Measurements from ENCODE around the gene COL27A1.

The COL27A1 gene

GRCh38 chr9:114252394-114252793, 97.1 kb downstream of the COL27A1 start:
- DNase-seq (ENCODE audit: low read depth, low spot score), result no peak
- ChIA-PET CTCF (interaction anchor here (1.0 to 1.8 kb wide), 4 partner anchors 12 to 170 kb away, joined by 3 to 5 read pairs (median 4); no protein-coding TSS in a partner anchor), POLR2A (no interaction called here)
- TF ChIP-seq, protein P1, sequence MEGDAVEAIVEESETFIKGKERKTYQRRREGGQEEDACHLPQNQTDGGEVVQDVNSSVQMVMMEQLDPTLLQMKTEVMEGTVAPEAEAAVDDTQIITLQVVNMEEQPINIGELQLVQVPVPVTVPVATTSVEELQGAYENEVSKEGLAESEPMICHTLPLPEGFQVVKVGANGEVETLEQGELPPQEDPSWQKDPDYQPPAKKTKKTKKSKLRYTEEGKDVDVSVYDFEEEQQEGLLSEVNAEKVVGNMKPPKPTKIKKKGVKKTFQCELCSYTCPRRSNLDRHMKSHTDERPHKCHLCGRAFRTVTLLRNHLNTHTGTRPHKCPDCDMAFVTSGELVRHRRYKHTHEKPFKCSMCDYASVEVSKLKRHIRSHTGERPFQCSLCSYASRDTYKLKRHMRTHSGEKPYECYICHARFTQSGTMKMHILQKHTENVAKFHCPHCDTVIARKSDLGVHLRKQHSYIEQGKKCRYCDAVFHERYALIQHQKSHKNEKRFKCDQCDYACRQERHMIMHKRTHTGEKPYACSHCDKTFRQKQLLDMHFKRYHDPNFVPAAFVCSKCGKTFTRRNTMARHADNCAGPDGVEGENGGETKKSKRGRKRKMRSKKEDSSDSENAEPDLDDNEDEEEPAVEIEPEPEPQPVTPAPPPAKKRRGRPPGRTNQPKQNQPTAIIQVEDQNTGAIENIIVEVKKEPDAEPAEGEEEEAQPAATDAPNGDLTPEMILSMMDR (IDR thresholded peaks at IDR 0.05; ENCODE audit: insufficient read depth, low read length, missing control alignments), result no peak
- H3K4me3 ChIP-seq (ENCODE audit: low read depth, low read length), result no peak overlapping the region

- TF ChIP-seq, protein P1 (IDR thresholded peaks at IDR 0.05; ENCODE audit: insufficient read depth, low read length, missing control alignments), result no peak
- ChIA-PET POLR2A (no interaction called here), CTCF (interaction anchor here (0.6 to 6.5 kb wide), 4 partner anchors 11 to 148 kb away, joined by 3 to 37 read pairs (median 14); partner anchors contain the start of gene COL27A1)
- H3K4me3 ChIP-seq (ENCODE audit: low read depth, low read length), result no peak overlapping the region
- DNase-seq (ENCODE audit: low read depth, low spot score), result no peak
Observed at GRCh38 chr9:114256827-114257328, 101.5 kb downstream of the COL27A1 start.

GRCh38 chr9:114258218-114258617, 102.9 kb downstream of the COL27A1 start:
- CTCF ChIA-PET, result interaction anchor here (1.0 to 6.5 kb wide), 5 partner anchors 9 to 176 kb away, joined by 3 to 37 read pairs (median 3); partner anchors contain the start of gene COL27A1
- TF ChIP-seq, protein P1 (IDR thresholded peaks at IDR 0.05; ENCODE audit: insufficient read depth, low read length, missing control alignments), result no peak

GRCh38 chr9:114258866-114259797, 103.8 kb downstream of the COL27A1 start:
- ChIA-PET CTCF (interaction anchor here (1.0 to 6.5 kb wide), 4 partner anchors 12 to 151 kb away, joined by 3 to 37 read pairs (median 16); partner anchors contain the start of gene COL27A1), POLR2A (no interaction called here)
- DNase-seq (ENCODE audit: low read depth, low spot score), result no peak
- TF ChIP-seq, protein P1 (IDR thresholded peaks at IDR 0.05; ENCODE audit: insufficient read depth, low read length, missing control alignments), result no peak
- H3K4me3 ChIP-seq (ENCODE audit: low read depth, low read length), result no peak overlapping the region

More at GRCh38 chr9:114258218-114258617, 102.9 kb downstream of the COL27A1 start:
- no peak overlapping the region for H3K4me3 ChIP-seq (ENCODE audit: low read depth, low read length)
- POLR2A ChIA-PET, result no interaction called here
- no peak for DNase-seq (ENCODE audit: low read depth, low spot score)

GRCh38 chr9:114259798-114260523, 104.6 kb downstream of the COL27A1 start:
- DNase-seq (ENCODE audit: low read depth, low spot score), result no peak
- CTCF ChIA-PET, result interaction anchor here (0.6 to 6.5 kb wide), 9 partner anchors 10 to 178 kb away, joined by 3 to 37 read pairs (median 11); partner anchors contain the start of gene COL27A1
- no peak overlapping the region for H3K4me3 ChIP-seq (ENCODE audit: low read depth, low read length)
- TF ChIP-seq, protein P1 (IDR thresholded peaks at IDR 0.05; ENCODE audit: insufficient read depth, low read length, missing control alignments), result no peak
- POLR2A ChIA-PET, result no interaction called here
